Keratinocyte (primary cell): ENCODE measurements around the gene PYM1.

ENCODE experiments used
- EZH2 ChIP-seq: IDR thresholded peaks from one replicate; pipeline ENCODE4 v1.6.1; 2012; ENCODE audit warnings: inconsistent platforms, mild to moderate bottlenecking, low read length, moderate library complexity
- TF ChIP-seq, protein P1 (sequence below), 3 experiments: IDR thresholded peaks in 1 of 3; conservative IDR thresholded peaks in 1 of 3; optimal IDR thresholded peaks in 1 of 3; 2 replicates in 2 of 3; 3 replicates in 1 of 3; pipeline versions ENCODE3 to v1.5.1; 2011; ENCODE audit warnings: low read length in 3 of 3, mild to moderate bottlenecking in 3 of 3, moderate library complexity in 2 of 3, control low read depth in 1 of 3, inconsistent platforms in 1 of 3; ENCODE audit not compliant: insufficient read depth in 2 of 3; ENCODE audit errors: extremely low read depth in 1 of 3

DNA sequence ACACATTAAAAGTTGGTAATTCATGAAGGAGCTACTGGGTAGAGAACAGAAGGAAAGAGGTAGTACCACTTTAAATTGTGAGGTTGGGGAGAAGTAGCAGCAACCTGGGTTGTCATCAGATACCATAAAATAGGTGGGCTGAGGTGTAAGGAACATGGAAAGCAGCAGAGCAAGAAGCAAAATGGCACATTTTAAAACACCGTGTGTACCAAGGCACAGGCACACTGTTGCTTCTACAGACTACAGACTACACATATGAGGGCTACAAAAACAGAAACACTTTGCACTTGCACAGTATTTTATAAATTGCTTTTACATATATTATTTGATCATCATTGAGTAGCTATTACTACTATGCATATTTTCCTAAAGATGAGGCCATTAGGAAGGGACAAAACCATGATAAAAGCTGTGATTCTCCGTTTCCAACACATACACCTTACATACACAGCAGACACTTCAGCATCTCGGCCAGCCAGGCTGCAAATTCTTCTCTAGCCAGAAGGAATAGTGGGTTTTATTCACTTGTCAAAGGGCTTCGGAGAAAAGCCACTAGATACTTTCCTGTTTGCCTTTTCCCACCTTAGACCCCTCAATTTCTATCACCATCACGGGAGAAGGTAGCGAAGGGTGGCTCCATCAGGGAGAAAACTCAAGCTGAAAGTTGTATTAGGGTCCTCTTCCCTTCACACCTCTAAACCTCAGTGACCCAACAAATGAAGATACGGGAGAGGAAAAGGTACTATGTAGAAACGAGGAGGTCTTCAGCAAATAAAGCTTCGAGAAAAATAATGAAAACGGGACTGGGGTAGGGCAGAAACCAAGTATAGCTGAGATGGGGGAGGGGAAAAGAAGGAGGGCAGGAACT is 1.6 kb downstream of the PYM1 start:
- TF ChIP-seq, protein P1, sequence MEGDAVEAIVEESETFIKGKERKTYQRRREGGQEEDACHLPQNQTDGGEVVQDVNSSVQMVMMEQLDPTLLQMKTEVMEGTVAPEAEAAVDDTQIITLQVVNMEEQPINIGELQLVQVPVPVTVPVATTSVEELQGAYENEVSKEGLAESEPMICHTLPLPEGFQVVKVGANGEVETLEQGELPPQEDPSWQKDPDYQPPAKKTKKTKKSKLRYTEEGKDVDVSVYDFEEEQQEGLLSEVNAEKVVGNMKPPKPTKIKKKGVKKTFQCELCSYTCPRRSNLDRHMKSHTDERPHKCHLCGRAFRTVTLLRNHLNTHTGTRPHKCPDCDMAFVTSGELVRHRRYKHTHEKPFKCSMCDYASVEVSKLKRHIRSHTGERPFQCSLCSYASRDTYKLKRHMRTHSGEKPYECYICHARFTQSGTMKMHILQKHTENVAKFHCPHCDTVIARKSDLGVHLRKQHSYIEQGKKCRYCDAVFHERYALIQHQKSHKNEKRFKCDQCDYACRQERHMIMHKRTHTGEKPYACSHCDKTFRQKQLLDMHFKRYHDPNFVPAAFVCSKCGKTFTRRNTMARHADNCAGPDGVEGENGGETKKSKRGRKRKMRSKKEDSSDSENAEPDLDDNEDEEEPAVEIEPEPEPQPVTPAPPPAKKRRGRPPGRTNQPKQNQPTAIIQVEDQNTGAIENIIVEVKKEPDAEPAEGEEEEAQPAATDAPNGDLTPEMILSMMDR (optimal IDR thresholded peaks at IDR 0.05 in 1 of 3, IDR thresholded peaks at IDR 0.05 in 1 of 3, conservative IDR thresholded peaks at IDR 0.05 in 1 of 3; ENCODE audit: extremely low read depth in 1 of 3, insufficient read depth in 2 of 3, low read length in 3 of 3): no peak
- no peak for TF ChIP-seq EZH2
